ENCODE data around the gene TOR4A. TPM values are rescaled to one million over a fixed set of nuclear protein-coding genes. Genes with fewer than 3 reads are reported as not detected.

TOR4A gene
- total and polyA plus RNA-seq, 2 donors (not counting 1 experiment from before 2014, with no cell fraction given): 8.3 to 15.3 TPM

DNA sequence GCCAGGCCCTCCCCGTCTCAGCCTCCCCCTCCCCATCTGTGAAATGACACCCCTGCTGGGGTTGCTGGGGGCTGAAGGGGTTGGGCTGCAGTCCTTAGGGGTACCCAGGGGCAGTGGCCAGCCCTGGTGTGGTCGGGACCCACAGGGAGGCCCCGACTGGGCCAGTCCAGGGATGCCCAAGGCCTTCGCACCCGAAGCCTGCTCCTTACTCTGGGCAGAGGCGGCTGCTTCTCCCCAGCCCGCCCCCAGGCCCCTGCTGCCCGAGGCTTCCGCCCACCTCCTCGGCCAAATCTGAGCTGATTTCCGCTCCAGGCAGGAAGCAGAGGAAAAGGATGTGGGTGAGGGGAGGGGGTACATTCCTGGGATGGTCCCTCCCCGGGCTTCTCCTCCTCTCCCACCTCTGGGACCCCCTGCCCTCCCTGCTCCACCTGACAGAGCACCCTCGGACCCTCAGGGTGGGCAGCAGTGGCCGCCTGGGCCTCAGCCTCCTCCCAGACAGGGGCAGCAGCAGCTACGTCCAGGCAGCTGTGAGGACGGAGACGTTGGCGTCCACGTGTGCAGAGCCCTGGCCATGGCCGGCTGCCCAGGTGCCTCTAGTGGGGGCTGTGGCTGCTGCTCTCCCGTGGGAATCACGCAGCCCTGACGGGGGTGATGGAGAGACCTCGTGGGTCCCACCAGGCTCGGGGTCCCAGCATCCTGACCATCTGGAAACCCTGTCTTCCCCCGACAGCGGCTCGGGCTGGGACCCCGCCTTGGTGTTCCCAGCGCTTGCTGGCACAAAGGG lies 28.7 kb downstream of the TOR4A start:
- ChIA-PET CTCF (interaction anchor here (1.5 kb wide), 1 partner anchor 15 kb away, joined by 4 read pairs; no protein-coding TSS in a partner anchor), POLR2A (interaction anchor here (0.5 kb wide), 1 partner anchor 33 kb away, joined by 3 read pairs; no protein-coding TSS in a partner anchor)
- H3K36me3 ChIP-seq (replicated peaks in 1 of 2; ENCODE audit: control extremely low read depth in 1 of 2, control insufficient read depth in 1 of 2, extremely low read depth in 1 of 2, insufficient read depth in 2 of 2, low read length in 1 of 2): no peaks in the 10 kb centered on the region
- TF ChIP-seq, protein P1, sequence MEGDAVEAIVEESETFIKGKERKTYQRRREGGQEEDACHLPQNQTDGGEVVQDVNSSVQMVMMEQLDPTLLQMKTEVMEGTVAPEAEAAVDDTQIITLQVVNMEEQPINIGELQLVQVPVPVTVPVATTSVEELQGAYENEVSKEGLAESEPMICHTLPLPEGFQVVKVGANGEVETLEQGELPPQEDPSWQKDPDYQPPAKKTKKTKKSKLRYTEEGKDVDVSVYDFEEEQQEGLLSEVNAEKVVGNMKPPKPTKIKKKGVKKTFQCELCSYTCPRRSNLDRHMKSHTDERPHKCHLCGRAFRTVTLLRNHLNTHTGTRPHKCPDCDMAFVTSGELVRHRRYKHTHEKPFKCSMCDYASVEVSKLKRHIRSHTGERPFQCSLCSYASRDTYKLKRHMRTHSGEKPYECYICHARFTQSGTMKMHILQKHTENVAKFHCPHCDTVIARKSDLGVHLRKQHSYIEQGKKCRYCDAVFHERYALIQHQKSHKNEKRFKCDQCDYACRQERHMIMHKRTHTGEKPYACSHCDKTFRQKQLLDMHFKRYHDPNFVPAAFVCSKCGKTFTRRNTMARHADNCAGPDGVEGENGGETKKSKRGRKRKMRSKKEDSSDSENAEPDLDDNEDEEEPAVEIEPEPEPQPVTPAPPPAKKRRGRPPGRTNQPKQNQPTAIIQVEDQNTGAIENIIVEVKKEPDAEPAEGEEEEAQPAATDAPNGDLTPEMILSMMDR (IDR thresholded peaks at IDR 0.05): no peak
- no peak for TF ChIP-seq EZH2 (IDR thresholded peaks at IDR 0.05; ENCODE audit: borderline replicate concordance, insufficient read depth, low read depth, low read length, poor library complexity, severe bottlenecking)
- peaks cover 0 to 35% (median 11%) of the 10 kb centered on the region in 4 experiments for H3K27me3 ChIP-seq (replicated peaks in 1 of 4; ENCODE audit: control extremely low read depth in 1 of 4, control insufficient read depth in 3 of 4, insufficient read depth in 4 of 4, low read length in 3 of 4)
- Mint-ChIP-seq H3K4me3 (no peak overlapping the region), H3K9me3 (ENCODE audit: insufficient read depth) (no peaks in the 10 kb centered on the region), H3K27me3 (no peaks in the 10 kb centered on the region), H3K4me1 (peaks cover 15% of the 10 kb centered on the region), H3K27ac (no peak overlapping the region)
- intact Hi-C loops (cut with micrococcal nuclease): no loop called here
- peak overlapping the region; percentile 49 for H3K4me2 ChIP-seq (replicated peaks; ENCODE audit: low read depth, low read length, poor library complexity, severe bottlenecking)
- H3K4me3 ChIP-seq (ENCODE audit: control extremely low read depth in 1 of 5, extremely low read depth in 1 of 5, insufficient read depth in 1 of 5, low read depth in 2 of 5, low read length in 4 of 5): no peak overlapping the region
- no peak overlapping the region for H3K9ac ChIP-seq (ENCODE audit: low read length)
- H4K20me1 ChIP-seq (ENCODE audit: control insufficient read depth, insufficient read depth, low read length, poor library complexity, severe bottlenecking): no peaks in the 10 kb centered on the region
- ATAC-seq (ENCODE audit: low read depth) (no peak), DNase-seq (no peak)
- no peak overlapping the region for H3K27ac ChIP-seq (ENCODE audit: low read length in 2 of 2)
- H3K4me1 ChIP-seq (ENCODE audit: control insufficient read depth in 2 of 2, insufficient read depth in 2 of 2, low read length in 2 of 2): peaks cover 31 to 42% of the 10 kb centered on the region in 2 donors
- WGBS (ENCODE audit: insufficient coverage): 22% methylated on average over 25 of the region's 30 CpGs
- no peak overlapping the region for H2AFZ ChIP-seq (ENCODE audit: insufficient read depth, low read depth, low read length, poor library complexity, severe bottlenecking)
- peaks cover 0 to 12% (median 0%) of the 10 kb centered on the region in 3 donors for H3K9me3 ChIP-seq (ENCODE audit: control extremely low read depth in 1 of 3, control insufficient read depth in 2 of 3, insufficient read depth in 1 of 3, low read length in 2 of 3)
- H3K79me2 ChIP-seq (ENCODE audit: control insufficient read depth, insufficient read depth, low read length): no peaks in the 10 kb centered on the region

- Histone ChIP-seq H3K4me3 (ENCODE audit: control extremely low read depth in 1 of 5, extremely low read depth in 1 of 5, insufficient read depth in 1 of 5, low read depth in 2 of 5, low read length in 4 of 5) (no peak overlapping the region), H3K9me3 (ENCODE audit: control extremely low read depth in 1 of 3, control insufficient read depth in 2 of 3, insufficient read depth in 1 of 3, low read length in 2 of 3) (peaks cover 0 to 9% (median 0%) of the 10 kb centered on the region in 3 donors), H3K27ac (ENCODE audit: low read length in 2 of 2) (no peak overlapping the region), H2AFZ (ENCODE audit: insufficient read depth, low read depth, low read length, poor library complexity, severe bottlenecking) (no peak overlapping the region), H3K79me2 (ENCODE audit: control insufficient read depth, insufficient read depth, low read length) (no peaks in the 10 kb centered on the region), H4K20me1 (ENCODE audit: control insufficient read depth, insufficient read depth, low read length, poor library complexity, severe bottlenecking) (no peaks in the 10 kb centered on the region), H3K27me3 (replicated peaks in 1 of 4; ENCODE audit: control extremely low read depth in 1 of 4, control insufficient read depth in 3 of 4, insufficient read depth in 4 of 4, low read length in 3 of 4) (peaks cover 0 to 33% (median 11%) of the 10 kb centered on the region in 4 experiments), H3K4me2 (replicated peaks; ENCODE audit: low read depth, low read length, poor library complexity, severe bottlenecking) (peak overlapping the region; percentile 49), H3K9ac (ENCODE audit: low read length) (no peak overlapping the region), H3K4me1 (ENCODE audit: control insufficient read depth in 2 of 2, insufficient read depth in 2 of 2, low read length in 2 of 2) (peaks cover 27 to 38% of the 10 kb centered on the region in 2 donors), H3K36me3 (replicated peaks in 1 of 2; ENCODE audit: control extremely low read depth in 1 of 2, control insufficient read depth in 1 of 2, extremely low read depth in 1 of 2, insufficient read depth in 2 of 2, low read length in 1 of 2) (no peaks in the 10 kb centered on the region)
- Mint-ChIP-seq H3K9me3 (ENCODE audit: insufficient read depth) (no peaks in the 10 kb centered on the region), H3K27ac (no peak overlapping the region), H3K4me1 (peaks cover 13% of the 10 kb centered on the region), H3K27me3 (no peaks in the 10 kb centered on the region), H3K4me3 (no peak overlapping the region)
- ATAC-seq (ENCODE audit: low read depth) (no peak), DNase-seq (no peak)
- ChIA-PET POLR2A (no interaction called here), CTCF (no interaction called here)
- TF ChIP-seq, protein P1 (IDR thresholded peaks at IDR 0.05): no peak
- TF ChIP-seq EZH2 (IDR thresholded peaks at IDR 0.05; ENCODE audit: borderline replicate concordance, insufficient read depth, low read depth, low read length, poor library complexity, severe bottlenecking): no peak
- intact Hi-C loops (cut with micrococcal nuclease): no loop called here
- WGBS (ENCODE audit: insufficient coverage): 38% methylated on average over 23 of the region's 23 CpGs
These were observed 29.3 kb downstream of the TOR4A start for GRCh38 chr9:137306850-137307254.

All from B cell (primary cell).